Stimulated activated CD8-positive, alpha-beta memory T cell treated with anti-CD3 and anti-CD28 coated beads, Interleukin-7, amount 100 ng/mL, for 1 hour (primary cell): ENCODE measurements around the gene PAFAH1B1.
"Not testable (repeated sequence)": the region's sequence is repeated elsewhere in the genome, so short reads cannot be mapped to it uniquely, and the experiment has no call there.

ENCODE experiments used
- DNase-seq, 2 donors: peaks; one replicate each; pipeline ENCODE4 v3.0.0-alpha.2; 2020; ENCODE audit warnings: low read depth in 2 of 2

PAFAH1B1 gene

GRCh38 chr17:2592971-2593820 is at the start of gene PAFAH1B1:
Gene PAFAH1B1, plus strand, starts transcription at chr17:2593654. Its CDS starts 44,635 bp downstream, at chr17:2638289.
- DNase-seq: peak; percentile 88 to 93

GRCh38 chr17:2545393-2545792 is 48.1 kb upstream of the PAFAH1B1 start:
- DNase-seq: no peak

GRCh38 chr17:2547176-2547575 is 46.3 kb upstream of the PAFAH1B1 start:
- DNase-seq: no peak

- not testable (repeated sequence) for DNase-seq
Measured at GRCh38 chr17:2548026-2548425, 45.4 kb upstream of the PAFAH1B1 start.

- DNase-seq: no peak
Measured at GRCh38 chr17:2549392-2550211, 43.9 kb upstream of the PAFAH1B1 start.

GRCh38 chr17:2551493-2551892 is 42.0 kb upstream of the PAFAH1B1 start:
- no peak for DNase-seq

GRCh38 chr17:2551928-2552327 is 41.5 kb upstream of the PAFAH1B1 start:
- DNase-seq: no peak

GRCh38 chr17:2560658-2561057 is 32.8 kb upstream of the PAFAH1B1 start:
- no peak for DNase-seq

- no peak for DNase-seq
Measured at GRCh38 chr17:2562162-2562858, 31.1 kb upstream of the PAFAH1B1 start.

GRCh38 chr17:2563061-2563460 is 30.4 kb upstream of the PAFAH1B1 start:
- no peak for DNase-seq

GRCh38 chr17:2563543-2563942 is 29.9 kb upstream of the PAFAH1B1 start:
- DNase-seq: no peak

- DNase-seq: no peak
Measured at GRCh38 chr17:2564877-2565276, 28.6 kb upstream of the PAFAH1B1 start.

GRCh38 chr17:2566056-2566455 is 27.4 kb upstream of the PAFAH1B1 start:
- DNase-seq: no peak

GRCh38 chr17:2571523-2572303 is 21.7 kb upstream of the PAFAH1B1 start:
- DNase-seq: no peak

GRCh38 chr17:2572304-2572609 is 21.2 kb upstream of the PAFAH1B1 start:
- DNase-seq: not testable (repeated sequence)

- DNase-seq: no peak
Measured at GRCh38 chr17:2580151-2580550, 13.3 kb upstream of the PAFAH1B1 start.

GRCh38 chr17:2580661-2581060 is 12.8 kb upstream of the PAFAH1B1 start:
- no peak for DNase-seq

GRCh38 chr17:2582493-2582892 is 11.0 kb upstream of the PAFAH1B1 start:
- DNase-seq: no peak

GRCh38 chr17:2591040-2591640 is 2.3 kb upstream of the PAFAH1B1 start:
- no peak for DNase-seq

GRCh38 chr17:2593821-2594721 is 617 bp downstream of the PAFAH1B1 start:
- DNase-seq: peak; percentile 51 to 68
